NCI-H146 (cell line): Measurements from ENCODE around the gene CYP2A7.
"Not testable (repeated sequence)": the region's sequence is repeated elsewhere in the genome, so short reads cannot be mapped to it uniquely, and the experiment has no call there.

Experiments
- DNase-seq: peaks from one replicate; lab custom pipeline; 2025; lab: John Stamatoyannopoulos, UW

CYP2A7 gene

DNA sequence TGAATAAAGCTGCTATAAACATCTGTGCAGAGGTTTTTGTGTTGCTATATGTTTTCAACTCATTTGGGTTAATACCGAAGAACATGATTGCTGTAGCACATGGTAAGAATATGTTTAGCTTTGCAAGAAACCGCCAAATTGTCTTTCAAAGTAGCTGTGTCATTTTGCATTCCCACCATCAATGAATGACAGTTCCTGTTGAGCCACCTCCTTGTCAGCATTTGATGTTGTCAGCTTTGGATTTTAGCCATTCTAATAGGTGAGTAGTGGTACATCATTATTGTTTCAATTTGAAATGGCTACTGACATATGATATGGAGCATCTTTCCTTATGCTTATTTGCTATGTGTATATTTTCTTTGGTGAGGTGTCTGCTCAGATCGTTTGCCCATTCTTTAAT, 40.0 kb downstream of the CYP2A7 start:
- DNase-seq, result not testable (repeated sequence)

DNA sequence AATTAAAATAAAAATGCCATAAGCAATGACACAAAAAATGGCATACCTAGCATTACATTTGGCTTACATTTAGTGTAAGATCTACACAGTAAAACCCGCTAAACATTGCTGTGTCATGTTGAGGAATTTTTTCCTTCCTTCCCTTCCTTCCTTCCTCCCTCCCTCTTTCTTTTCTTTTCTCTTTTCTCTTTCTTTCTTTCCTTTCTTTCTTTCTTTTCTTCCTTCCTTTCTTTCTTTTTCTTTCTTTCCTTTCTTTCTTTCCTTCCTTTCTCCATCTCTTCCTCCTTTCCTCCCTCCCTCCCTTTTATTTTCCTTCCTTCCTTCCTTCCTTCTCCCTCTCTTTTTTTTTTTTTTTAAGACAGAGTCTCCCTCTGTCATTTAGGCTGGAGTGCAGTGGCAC, 43.6 kb downstream of the CYP2A7 start:
- not testable (repeated sequence) for DNase-seq

DNA sequence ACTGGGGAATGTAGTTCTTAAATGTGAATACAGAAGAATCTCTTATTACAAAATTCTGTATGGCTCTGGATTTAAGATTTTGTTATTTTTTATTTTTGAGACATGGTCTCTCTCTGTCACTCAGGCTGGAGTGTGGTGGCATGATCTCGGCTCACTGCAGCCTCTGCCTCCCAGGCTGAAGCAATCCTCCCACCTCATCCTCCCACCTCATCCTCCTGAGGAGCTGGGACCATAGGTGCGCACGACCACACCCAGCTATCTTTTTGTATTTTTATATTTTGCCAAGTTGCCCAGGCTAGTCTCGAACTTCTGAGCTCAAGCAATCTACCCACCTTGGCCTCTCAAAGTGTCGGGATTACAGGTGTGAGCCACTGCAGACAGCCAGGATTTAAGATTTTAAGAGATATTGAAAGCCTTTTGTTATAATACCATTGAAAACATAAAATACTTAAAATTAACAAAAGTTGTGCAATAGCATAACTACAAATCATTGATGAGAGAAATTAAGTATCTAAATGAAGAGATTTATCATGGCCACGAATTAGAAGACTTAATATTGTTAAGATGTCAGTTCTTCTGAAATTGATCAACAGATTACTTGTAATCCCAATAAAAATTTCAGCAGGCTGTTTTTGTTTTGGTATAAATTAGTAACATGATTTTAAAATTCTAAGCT, 45.1 kb downstream of the CYP2A7 start:
- DNase-seq, result no peak

DNA sequence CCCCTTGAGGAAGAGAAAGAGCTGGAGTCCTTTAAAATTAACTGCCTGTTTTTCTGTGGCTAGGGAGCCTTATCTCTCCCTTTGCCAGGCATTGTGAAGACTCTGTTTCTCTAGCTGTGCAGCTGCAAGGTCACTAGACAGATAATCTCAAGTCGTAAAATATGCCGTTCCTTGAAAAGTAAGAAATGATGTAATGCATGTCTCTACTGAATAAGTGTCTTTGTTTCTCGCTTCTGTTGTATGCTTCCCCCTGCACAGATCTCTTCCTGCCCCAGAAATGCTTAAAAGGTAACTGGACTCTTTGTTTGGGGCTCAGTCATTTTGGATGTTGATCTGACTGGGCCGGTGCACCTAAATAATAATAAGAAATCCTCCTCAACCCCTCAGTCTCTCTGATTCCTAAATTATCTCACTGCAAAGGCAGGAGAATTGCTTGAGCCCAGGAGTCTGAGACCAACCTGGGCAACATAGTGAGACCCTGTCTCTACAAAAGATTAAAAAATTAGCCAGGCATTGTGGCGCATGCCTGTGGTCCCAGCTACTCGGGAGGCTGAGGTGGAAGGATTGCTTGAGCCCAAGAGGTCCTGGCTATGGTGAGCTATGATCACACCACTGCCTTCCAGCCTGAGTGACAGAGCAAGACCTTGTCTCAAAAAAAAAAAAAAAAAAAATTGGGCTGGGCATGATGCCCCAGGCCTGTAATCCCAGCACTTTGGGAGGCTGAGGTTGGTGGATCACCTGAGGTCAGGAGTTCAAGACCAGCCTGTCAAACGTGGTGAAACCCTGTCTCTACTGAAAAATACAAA, 48.1 kb downstream of the CYP2A7 start:
- DNase-seq, result not testable (repeated sequence)

DNA sequence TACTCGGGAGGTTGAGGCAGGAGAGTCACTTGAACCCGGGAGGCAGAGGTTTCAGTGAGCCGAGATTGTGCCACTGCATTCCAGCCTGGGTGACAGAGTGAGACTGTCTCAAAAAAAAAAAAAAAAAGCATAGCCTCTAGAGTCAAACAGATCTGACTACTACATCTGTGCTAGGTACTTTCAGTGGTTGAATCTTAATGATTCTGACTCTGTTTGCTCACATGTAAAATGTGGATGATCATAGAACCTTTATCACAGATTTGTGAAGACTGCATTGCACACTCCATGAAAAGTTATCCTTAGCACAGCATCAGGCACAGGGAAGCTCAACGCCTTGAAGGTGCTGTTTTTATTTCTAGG, 49.6 kb downstream of the CYP2A7 start:
- not testable (repeated sequence) for DNase-seq

DNA sequence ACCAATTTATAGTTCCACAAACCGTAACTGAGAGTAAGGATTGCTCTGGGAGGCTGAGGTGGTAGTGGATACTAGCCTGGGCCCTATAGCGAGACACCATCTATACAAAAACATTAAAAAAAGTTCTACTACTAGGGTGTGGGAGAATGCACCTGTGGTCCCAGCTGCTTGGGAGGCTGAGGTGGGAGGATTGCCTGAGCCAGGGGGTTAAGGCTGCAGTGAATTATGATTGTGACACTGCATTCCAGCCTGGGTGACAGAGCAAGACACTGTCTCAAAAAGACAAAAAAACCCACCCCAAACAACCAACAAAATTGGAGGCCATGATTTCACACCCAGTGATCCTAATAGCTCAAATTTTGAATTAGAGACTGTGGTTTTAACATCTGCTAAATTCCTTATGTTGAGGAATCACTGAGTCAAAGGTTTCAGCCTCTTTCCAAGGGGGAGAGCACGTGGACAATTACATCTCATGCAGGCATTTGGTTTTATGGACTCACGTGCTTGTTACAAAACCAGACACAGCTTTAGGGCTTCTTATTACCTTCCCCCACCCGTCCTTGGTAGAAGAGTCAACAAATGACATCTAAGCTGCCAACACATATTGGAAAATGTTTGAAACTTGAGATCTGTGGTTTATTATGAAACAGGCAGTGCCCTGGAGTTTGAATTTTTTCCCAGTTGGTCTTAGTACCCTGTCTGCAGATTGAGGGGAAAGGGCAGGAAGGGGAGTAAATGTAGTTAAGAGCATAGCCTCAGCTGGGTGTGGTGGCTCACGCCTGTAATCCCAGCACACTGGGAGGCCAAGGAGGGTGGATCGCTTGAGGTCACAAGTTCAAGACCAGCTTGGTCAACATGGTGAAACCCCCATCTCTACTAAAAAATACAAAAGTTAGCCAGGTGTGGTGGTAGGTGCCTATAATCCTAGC, 50.3 kb downstream of the CYP2A7 start:
- no peak for DNase-seq

DNA sequence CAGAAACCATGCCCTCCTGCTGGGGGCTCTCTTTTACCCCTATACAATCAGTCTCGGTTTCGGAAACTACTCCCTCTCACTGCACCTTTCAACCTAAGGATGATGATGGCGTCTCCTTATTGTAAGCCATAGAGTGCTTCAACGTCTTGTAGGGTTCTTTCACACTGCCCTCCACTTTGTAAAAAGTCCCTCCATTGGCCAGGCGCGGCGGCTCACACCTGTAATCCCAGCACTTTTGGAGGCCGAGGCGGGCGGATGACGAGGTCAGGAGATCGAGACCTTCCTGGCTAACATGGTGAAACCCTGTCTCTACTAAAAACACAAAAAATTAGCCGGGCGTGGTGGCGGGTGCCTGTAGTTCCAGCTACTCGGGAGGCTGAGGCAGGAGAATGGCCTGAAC, 51.3 kb downstream of the CYP2A7 start:
- not testable (repeated sequence) for DNase-seq

DNA sequence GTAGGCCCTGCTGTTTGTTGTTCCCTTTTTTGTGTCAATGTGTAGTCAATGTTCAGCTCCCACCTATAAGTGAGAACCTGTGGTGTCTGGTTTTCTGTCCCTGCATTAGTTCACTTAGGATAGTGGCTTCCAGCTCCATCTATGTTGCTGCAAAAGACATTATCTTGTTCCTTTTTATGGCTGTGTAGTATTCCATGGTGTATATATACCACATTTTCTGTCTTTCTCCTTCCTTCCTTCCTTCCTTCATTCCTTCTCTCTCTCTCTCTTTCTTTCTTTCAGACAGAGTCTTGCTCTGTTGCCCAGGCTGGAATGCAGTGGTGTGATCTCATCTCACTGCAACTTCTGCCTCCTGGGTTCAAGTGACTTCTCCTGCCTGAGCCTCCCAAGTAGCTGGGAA, 52.8 kb downstream of the CYP2A7 start:
- no peak for DNase-seq

DNA sequence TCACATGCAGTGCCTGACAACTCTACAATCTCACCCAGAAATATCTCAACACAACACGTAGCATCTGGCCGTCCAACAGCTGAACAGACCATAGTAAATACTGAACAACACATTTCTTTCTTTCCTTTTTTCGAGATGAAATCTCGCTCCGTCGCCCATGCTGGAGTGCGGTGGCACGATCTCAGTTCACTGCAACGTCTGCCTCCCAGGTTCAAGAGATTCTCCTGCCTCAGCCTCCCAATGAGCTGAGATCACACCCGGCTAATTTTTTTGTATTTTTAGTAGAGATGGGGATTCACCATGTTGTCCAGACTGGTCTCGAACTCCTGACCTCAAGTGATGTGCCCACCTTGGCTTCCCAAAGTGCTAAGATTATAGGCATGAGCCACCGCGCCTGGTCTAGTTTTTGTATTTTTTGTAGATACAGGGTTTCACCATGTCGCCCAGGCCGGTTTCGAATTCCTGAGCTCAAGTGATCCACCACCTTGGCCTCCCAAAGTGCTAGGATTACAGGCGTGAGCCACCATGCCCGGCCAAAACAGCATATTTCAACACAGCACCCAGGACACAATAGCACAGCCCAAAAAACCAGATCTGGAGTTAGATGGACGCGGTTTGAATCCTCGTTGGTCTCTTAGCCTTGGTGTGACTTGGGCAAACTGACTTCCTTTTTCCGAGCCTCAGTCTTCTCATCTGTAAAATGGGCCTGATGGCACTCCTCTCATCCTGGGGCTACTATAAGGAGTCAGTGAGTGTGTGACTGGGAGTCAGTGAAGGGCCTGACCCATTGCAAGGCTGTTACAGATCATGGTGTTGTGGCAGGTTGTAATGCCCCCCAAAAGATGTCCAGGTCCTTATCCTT, 54.4 kb downstream of the CYP2A7 start:
- DNase-seq, result no peak

DNA sequence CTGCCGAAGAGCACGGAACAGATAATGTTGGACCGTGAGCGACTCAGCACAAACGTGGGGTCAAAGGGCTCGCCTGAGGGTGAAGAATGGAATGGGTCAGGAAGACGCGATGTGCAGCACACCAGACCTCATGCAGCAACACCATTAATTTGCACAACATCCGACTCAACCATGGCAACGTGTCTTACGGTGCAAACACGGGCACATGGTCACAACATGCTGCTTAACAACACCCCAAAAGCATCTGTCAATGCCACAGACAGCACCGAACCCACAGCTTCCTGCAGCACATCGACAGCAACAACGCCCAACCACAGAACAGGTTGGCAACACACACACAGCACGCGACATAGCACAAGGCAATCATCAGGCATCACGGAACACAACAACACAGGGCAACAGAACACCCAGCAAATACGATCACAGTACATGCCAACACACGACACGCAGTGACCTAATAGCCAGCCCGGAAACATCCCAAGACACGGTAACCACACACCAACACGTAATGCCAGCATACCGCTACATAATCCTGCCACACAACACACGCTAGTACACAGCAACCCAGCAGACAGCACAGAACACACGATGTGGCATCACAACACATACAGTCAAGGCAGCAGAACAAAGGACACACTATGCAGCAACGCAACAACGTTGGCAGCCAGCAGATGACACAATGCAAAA, 55.2 kb downstream of the CYP2A7 start:
- DNase-seq, result not testable (repeated sequence)

DNA sequence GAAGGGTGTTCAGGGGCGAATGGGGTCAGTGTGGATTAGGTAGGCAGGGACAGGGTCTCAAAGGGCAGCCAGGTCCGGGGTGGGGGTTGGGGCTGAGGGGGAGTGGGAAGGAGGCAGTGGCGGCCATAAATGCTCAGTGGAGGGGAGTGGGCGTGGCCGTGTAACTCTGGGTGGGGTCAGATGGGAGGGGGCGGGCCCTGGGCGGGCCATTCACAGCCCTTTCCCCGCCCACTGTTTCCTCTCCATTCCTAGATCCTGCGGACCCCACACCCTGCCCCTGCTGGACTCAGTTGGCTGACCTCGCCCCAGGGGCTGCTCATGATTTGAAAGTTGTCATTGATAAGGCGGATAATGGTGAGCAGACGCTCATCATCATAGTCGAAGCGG, 55.7 kb downstream of the CYP2A7 start:
- not testable (repeated sequence) for DNase-seq

DNA sequence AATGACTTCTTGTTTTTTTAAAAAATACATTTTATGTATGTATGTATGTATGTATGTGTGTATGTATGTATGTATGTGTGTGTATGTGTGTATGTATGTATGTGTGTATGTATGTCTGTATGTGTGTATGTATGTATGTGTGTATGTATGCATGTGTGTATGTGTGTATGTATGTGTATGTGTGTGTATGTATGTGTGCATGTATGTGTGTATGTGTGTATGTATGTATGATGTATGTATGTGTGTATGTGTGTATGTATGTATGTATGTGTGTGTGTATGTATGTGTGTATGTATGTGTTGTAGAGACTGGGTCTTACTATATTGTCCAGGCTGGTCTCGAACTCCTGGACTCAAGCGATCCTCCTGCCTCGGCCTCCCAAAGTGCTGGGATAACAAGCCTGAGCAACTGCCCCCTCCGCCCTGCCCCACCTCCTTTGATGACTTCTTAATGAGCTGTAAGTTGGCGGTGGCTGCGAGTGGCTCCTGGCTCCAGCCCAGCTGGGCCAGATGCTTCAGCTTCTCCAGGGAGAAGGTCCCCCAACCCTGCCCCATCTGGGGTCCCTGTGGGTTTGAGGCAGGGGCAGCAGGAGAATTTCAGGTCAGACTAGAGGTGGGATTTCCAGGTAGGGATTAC, 56.5 kb downstream of the CYP2A7 start:
- not testable (repeated sequence) for DNase-seq
